ENCODE data around the gene KRTAP4-16.
"Not testable (repeated sequence)": the region's sequence is repeated elsewhere in the genome, so short reads cannot be mapped to it uniquely, and the experiment has no call there.

Gene KRTAP4-16

GRCh38 chr17:41119696-41120690 lies 18.0 kb upstream of the KRTAP4-16 start:
- not testable (repeated sequence) for DNase-seq (ENCODE audit: low read depth in 2 of 2)

- DNase-seq (ENCODE audit: low read depth in 2 of 2): no peak
These were observed 16.7 kb upstream of the KRTAP4-16 start for GRCh38 chr17:41118721-41119120.

GRCh38 chr17:41117846-41118386 lies 15.9 kb upstream of the KRTAP4-16 start, which contains the start of gene KRTAP4-11:
Gene KRTAP4-11 (minus strand): TSS chr17:41118373. CDS start chr17:41118315, 58 bp downstream.
- DNase-seq (ENCODE audit: low read depth in 2 of 2): not testable (repeated sequence)

- no peak for DNase-seq (ENCODE audit: low read depth in 2 of 2)
These were observed 14.3 kb upstream of the KRTAP4-16 start for GRCh38 chr17:41116297-41116696.

- DNase-seq (ENCODE audit: low read depth in 2 of 2): no peak
These were observed 9.3 kb upstream of the KRTAP4-16 start for GRCh38 chr17:41111151-41111885.

- DNase-seq (ENCODE audit: low read depth in 2 of 2): not testable (repeated sequence)
These were observed 6.8 kb upstream of the KRTAP4-16 start for GRCh38 chr17:41108728-41109386.

- no peak for DNase-seq (ENCODE audit: low read depth in 2 of 2)
These were observed 6.0 kb upstream of the KRTAP4-16 start for GRCh38 chr17:41107941-41108450.

- DNase-seq (ENCODE audit: low read depth in 2 of 2): not testable (repeated sequence)
These were observed 3.3 kb upstream of the KRTAP4-16 start, which contains the start of gene KRTAP4-9 for GRCh38 chr17:41105347-41105746. Gene KRTAP4-9 (plus strand): TSS chr17:41105389. CDS start chr17:41105389, 0 bp downstream.

GRCh38 chr17:41104386-41105038 lies 2.5 kb upstream of the KRTAP4-16 start:
- not testable (repeated sequence) for DNase-seq (ENCODE audit: low read depth in 2 of 2)

GRCh38 chr17:41103896-41104295 lies 1.9 kb upstream of the KRTAP4-16 start:
- DNase-seq (ENCODE audit: low read depth in 2 of 2): no peak

GRCh38 chr17:41099682-41100480 lies 2.1 kb downstream of the KRTAP4-16 start:
- DNase-seq (ENCODE audit: low read depth in 2 of 2): not testable (repeated sequence)

- no peak for DNase-seq (ENCODE audit: low read depth in 2 of 2)
These were observed 3.5 kb downstream of the KRTAP4-16 start for GRCh38 chr17:41098481-41098880.

GRCh38 chr17:41098042-41098441 lies 4.0 kb downstream of the KRTAP4-16 start, which contains the start of gene KRTAP4-8:
Gene KRTAP4-8 (minus strand): TSS chr17:41098142. CDS start chr17:41098084, 58 bp downstream.
- DNase-seq (ENCODE audit: low read depth in 2 of 2): no peak

- no peak for DNase-seq (ENCODE audit: low read depth in 2 of 2)
These were observed 6.0 kb downstream of the KRTAP4-16 start for GRCh38 chr17:41096055-41096454.

- not testable (repeated sequence) for DNase-seq (ENCODE audit: low read depth in 2 of 2)
These were observed 13.2 kb downstream of the KRTAP4-16 start for GRCh38 chr17:41088760-41089352.

GRCh38 chr17:41084100-41084856 lies 17.7 kb downstream of the KRTAP4-16 start, which contains the start of gene KRTAP4-7:
Gene KRTAP4-7 (plus strand): TSS chr17:41084150. CDS start chr17:41084207, 57 bp downstream.
- not testable (repeated sequence) for DNase-seq (ENCODE audit: low read depth in 2 of 2)

GRCh38 chr17:41083427-41083826 lies 18.6 kb downstream of the KRTAP4-16 start:
- DNase-seq (ENCODE audit: low read depth in 2 of 2): not testable (repeated sequence)

GRCh38 chr17:41082626-41083025 lies 19.4 kb downstream of the KRTAP4-16 start:
- DNase-seq (ENCODE audit: low read depth in 2 of 2): no peak
